ENCODE results near the gene EMX2. TPM values are rescaled to one million over a fixed set of nuclear protein-coding genes. Genes with fewer than 3 reads are reported as not detected.

The EMX2 gene
- total RNA-seq, 1 donor from 2014 or later = 22.7 TPM

GRCh38 chr10:117537436-117537903 lies 5.1 kb upstream of the EMX2 start:
- Histone ChIP-seq H3K9me3 (ENCODE audit: low read depth) (no peaks in the 10 kb centered on the region), H4K20me1 (ENCODE audit: low read depth) (peaks cover 83% of the 10 kb centered on the region), H3K27me3 (peaks cover 98% of the 10 kb centered on the region), H2AFZ (replicated peaks) (peak overlapping the region; percentile 38), H3K4me3 (peak overlapping the region; percentile 51), H3K27ac (no peak overlapping the region), H3K4me2 (peak overlapping the region; percentile 79), H3K36me3 (no peaks in the 10 kb centered on the region), H3K4me1 (peaks cover 62% of the 10 kb centered on the region), H3F3A (ENCODE audit: low read depth) (peaks cover 43% of the 10 kb centered on the region), H3K9ac (no peak overlapping the region), H3K79me2 (ENCODE audit: low read depth) (peaks cover 39% of the 10 kb centered on the region)
- Mint-ChIP-seq H3K4me1 (peaks cover 42% of the 10 kb centered on the region), H3K4me3 (peak overlapping the region; percentile 72), H3K27me3 (ENCODE audit: insufficient read depth, low read depth) (peaks cover 74% of the 10 kb centered on the region), H3K9me3 (no peaks in the 10 kb centered on the region), H3K36me3 (no peaks in the 10 kb centered on the region), H3K27ac (no peak overlapping the region)
- peak; percentile 83 for DNase-seq (ENCODE audit: low spot score)
- TF ChIP-seq EZH2phosphoT487 (IDR thresholded peaks at IDR 0.05) (no peak), CTCF (IDR thresholded peaks at IDR 0.05) (peak; percentile 77), EZH2 (IDR thresholded peaks at IDR 0.05) (no peak)

- Histone ChIP-seq H3K4me2 (peak overlapping the region; percentile 79), H3K27me3 (peaks cover 98% of the 10 kb centered on the region), H3K27ac (no peak overlapping the region), H3K9me3 (ENCODE audit: low read depth) (no peaks in the 10 kb centered on the region), H3K36me3 (no peaks in the 10 kb centered on the region), H3K79me2 (ENCODE audit: low read depth) (peaks cover 42% of the 10 kb centered on the region), H4K20me1 (ENCODE audit: low read depth) (peaks cover 77% of the 10 kb centered on the region), H2AFZ (replicated peaks) (peak overlapping the region; percentile 3), H3K4me3 (peak overlapping the region; percentile 51), H3F3A (ENCODE audit: low read depth) (peaks cover 43% of the 10 kb centered on the region), H3K9ac (no peak overlapping the region), H3K4me1 (peaks cover 57% of the 10 kb centered on the region)
- Mint-ChIP-seq H3K4me3 (peak overlapping the region; percentile 72), H3K27me3 (ENCODE audit: insufficient read depth, low read depth) (peaks cover 72% of the 10 kb centered on the region), H3K9me3 (no peaks in the 10 kb centered on the region), H3K4me1 (peaks cover 40% of the 10 kb centered on the region), H3K36me3 (peaks cover 2% of the 10 kb centered on the region), H3K27ac (no peak overlapping the region)
- DNase-seq (ENCODE audit: low spot score) = no peak
- TF ChIP-seq CTCF (IDR thresholded peaks at IDR 0.05) = no peak
- no peak for TF ChIP-seq EZH2phosphoT487 (IDR thresholded peaks at IDR 0.05)
- TF ChIP-seq EZH2 (IDR thresholded peaks at IDR 0.05) = no peak
Observed at GRCh38 chr10:117537904-117538524, 4.5 kb upstream of the EMX2 start.

GRCh38 chr10:117539361-117539773 lies 3.2 kb upstream of the EMX2 start:
- H3K4me3 ChIP-seq = no peak overlapping the region
- H3K4me3 Mint-ChIP-seq = no peak overlapping the region
- TF ChIP-seq EZH2 (IDR thresholded peaks at IDR 0.05) = no peak
- TF ChIP-seq EZH2phosphoT487 (IDR thresholded peaks at IDR 0.05) = no peak
- TF ChIP-seq CTCF (IDR thresholded peaks at IDR 0.05) = no peak
- H4K20me1 ChIP-seq (ENCODE audit: low read depth) = peaks cover 73% of the 10 kb centered on the region
- H3K27me3 Mint-ChIP-seq (ENCODE audit: insufficient read depth, low read depth) = peaks cover 65% of the 10 kb centered on the region
- H3K4me2 ChIP-seq = peak overlapping the region; percentile 95
- H3K9me3 Mint-ChIP-seq = no peaks in the 10 kb centered on the region
- H3K9me3 ChIP-seq (ENCODE audit: low read depth) = no peaks in the 10 kb centered on the region
- no peak overlapping the region for H3K9ac ChIP-seq
- H3K27ac Mint-ChIP-seq = no peak overlapping the region
- no peak overlapping the region for H3K27ac ChIP-seq
- no peaks in the 10 kb centered on the region for H3K36me3 ChIP-seq
- DNase-seq (ENCODE audit: low spot score) = no peak
- peaks cover 3% of the 10 kb centered on the region for H3K36me3 Mint-ChIP-seq
- peaks cover 98% of the 10 kb centered on the region for H3K27me3 ChIP-seq
- H3K79me2 ChIP-seq (ENCODE audit: low read depth) = peaks cover 53% of the 10 kb centered on the region
- peaks cover 43% of the 10 kb centered on the region for H3K4me1 ChIP-seq
- no peak overlapping the region for H2AFZ ChIP-seq (replicated peaks)
- peaks cover 38% of the 10 kb centered on the region for H3F3A ChIP-seq (ENCODE audit: low read depth)
- peaks cover 35% of the 10 kb centered on the region for H3K4me1 Mint-ChIP-seq

Data from neural progenitor cell (in vitro differentiated cells).